ENCODE measurements around the gene PEX14.

- TF ChIP-seq CTCF (IDR thresholded peaks at IDR 0.05; ENCODE audit: insufficient read depth, low read length) (no peak), POLR2AphosphoS5 (IDR thresholded peaks at IDR 0.05; ENCODE audit: low read depth) (no peak), GABPA (IDR thresholded peaks at IDR 0.05; ENCODE audit: low read depth) (no peak)
These were observed 169.8 kb downstream of the PEX14 start for GRCh38 chr1:10644307-10645128.

Data from HL-60 (cell line).